Gastrocnemius medialis (tissue), 4 donors: ENCODE results near the gene DMBT1. TPM values are rescaled to one million over a fixed set of nuclear protein-coding genes. Genes with fewer than 3 reads are reported as not detected.

Experiments
- ATAC-seq, 2 donors: fragments of 150-250 bp; one replicate each; pipeline ENCODE4 v1.9.1; 2016
- DNase-seq, 2 donors: peaks; one replicate each; pipeline ENCODE4 v3.0.0-alpha.2; 2019
- H3K27ac ChIP-seq, 4 donors: fragments of 200-600 bp; sonication (generic); 1 replicate in 1 of 4; 2 replicates in 3 of 4; pipeline ENCODE4 v1.5.1; 2016 to 2018; ENCODE audit warnings: mild to moderate bottlenecking in 2 of 4, moderate library complexity in 1 of 4
- H3K27me3 ChIP-seq, 3 donors: fragments of 200-600 bp; sonication (generic) in 2 of 3; 1 replicate in 1 of 3; 2 replicates in 2 of 3; pipeline versions ENCODE4 v1.5.1 to v1.6.0; 2016 to 2019; ENCODE audit warnings: mild to moderate bottlenecking in 1 of 3, moderate library complexity in 1 of 3
- H3K36me3 ChIP-seq, 2 donors: fragments of 200-600 bp; sonication (generic) in 1 of 2; one replicate each; pipeline ENCODE4 v1.5.1; 2017 to 2018
- H3K4me1 ChIP-seq, 2 donors: fragments of 200-600 bp; sonication (generic) in 1 of 2; one replicate each; pipeline ENCODE4 v1.5.1; 2016 to 2017; ENCODE audit warnings: mild to moderate bottlenecking in 2 of 2
- H3K4me3 ChIP-seq, 4 donors: fragments of 200-600 bp; sonication (generic) in 3 of 4; 1 replicate in 1 of 4; 2 replicates in 3 of 4; pipeline ENCODE4 v1.5.1; 2016 to 2019; ENCODE audit warnings: mild to moderate bottlenecking in 2 of 4
- H3K9me3 ChIP-seq, 3 donors: fragments of 200-600 bp; sonication (generic) in 2 of 3; 1 replicate in 1 of 3; 2 replicates in 2 of 3; pipeline ENCODE4 v1.5.1; 2016 to 2019
- POLR2A ChIP-seq, 2 donors: fragments of 450-650 bp; IDR thresholded peaks; one replicate each; pipeline ENCODE4 v1.6.1; 2017; ENCODE audit warnings: antibody characterized with exemption in 2 of 2, mild to moderate bottlenecking in 2 of 2, moderate library complexity in 2 of 2
- in situ Hi-C, 4 donors: fragments of 200-750 bp; cut with MboI; loops; one replicate each; pipeline versions ENCODE4 v1.15.0 to v1.8.0; 2017; ENCODE audit warnings: low sequenced_read_pairs in 4 of 4
- intact Hi-C: fragments of 100-400 bp; cut with DNase I; formaldehyde crosslinking; loops from one replicate; pipeline ENCODE4 v1.15.1; 2023; ENCODE audit warnings: low total_unique reads
- total RNA-seq, 4 donors: library from RNA; depleted of rRNA; stranded (reverse); fragments of >200 nt; gene quantifications; one replicate each; pipeline versions ENCODE4 v1.1.0 to v1.2.3, GENCODE V29; 2016
- TF ChIP-seq, protein P1 (sequence below), 5 experiments: fragments of 450-650 bp in 3 of 5; fragments of 200-600 bp in 2 of 5; sonication (generic) in 2 of 5; IDR thresholded peaks in 4 of 5; conservative IDR thresholded peaks in 1 of 5; 1 replicate in 4 of 5; 2 replicates in 1 of 5; pipeline ENCODE4 v1.5.1; 2016 to 2019; ENCODE audit warnings: antibody characterized with exemption in 5 of 5, mild to moderate bottlenecking in 3 of 5, moderate library complexity in 3 of 5

Gene DMBT1
- total RNA-seq, 4 donors from 2014 or later, result 0.32 TPM; not detected in 3

DNA sequence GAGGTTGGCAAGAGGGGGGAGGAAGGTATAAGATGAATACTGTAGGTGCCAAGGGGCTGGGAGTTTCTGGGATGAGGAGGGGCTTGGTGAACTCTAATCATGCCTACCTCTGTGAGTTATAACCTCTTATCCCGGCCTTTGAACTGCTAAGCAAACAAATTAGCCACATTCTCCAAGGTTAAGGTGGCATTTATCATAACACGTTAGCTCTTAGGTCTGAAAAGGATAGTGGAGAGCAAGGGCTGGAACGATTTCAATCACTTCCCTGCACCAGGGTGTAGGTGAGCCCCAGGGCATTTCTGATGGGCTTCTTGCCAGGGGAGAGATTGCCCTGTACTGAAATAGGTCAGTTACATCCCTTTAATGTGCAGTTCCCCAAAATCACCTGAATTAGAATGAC lies 28.6 kb upstream of the DMBT1 start:
- no peaks in the 10 kb centered on the region for H3K36me3 ChIP-seq
- H3K27me3 ChIP-seq, result no peaks in the 10 kb centered on the region
- ATAC-seq (no peak), DNase-seq (no peak)
- intact Hi-C loops (no loop called here), in situ Hi-C loops (no loop called here)
- no peak overlapping the region for H3K27ac ChIP-seq
- H3K4me3 ChIP-seq, result no peak overlapping the region
- TF ChIP-seq, protein P1, sequence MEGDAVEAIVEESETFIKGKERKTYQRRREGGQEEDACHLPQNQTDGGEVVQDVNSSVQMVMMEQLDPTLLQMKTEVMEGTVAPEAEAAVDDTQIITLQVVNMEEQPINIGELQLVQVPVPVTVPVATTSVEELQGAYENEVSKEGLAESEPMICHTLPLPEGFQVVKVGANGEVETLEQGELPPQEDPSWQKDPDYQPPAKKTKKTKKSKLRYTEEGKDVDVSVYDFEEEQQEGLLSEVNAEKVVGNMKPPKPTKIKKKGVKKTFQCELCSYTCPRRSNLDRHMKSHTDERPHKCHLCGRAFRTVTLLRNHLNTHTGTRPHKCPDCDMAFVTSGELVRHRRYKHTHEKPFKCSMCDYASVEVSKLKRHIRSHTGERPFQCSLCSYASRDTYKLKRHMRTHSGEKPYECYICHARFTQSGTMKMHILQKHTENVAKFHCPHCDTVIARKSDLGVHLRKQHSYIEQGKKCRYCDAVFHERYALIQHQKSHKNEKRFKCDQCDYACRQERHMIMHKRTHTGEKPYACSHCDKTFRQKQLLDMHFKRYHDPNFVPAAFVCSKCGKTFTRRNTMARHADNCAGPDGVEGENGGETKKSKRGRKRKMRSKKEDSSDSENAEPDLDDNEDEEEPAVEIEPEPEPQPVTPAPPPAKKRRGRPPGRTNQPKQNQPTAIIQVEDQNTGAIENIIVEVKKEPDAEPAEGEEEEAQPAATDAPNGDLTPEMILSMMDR (IDR thresholded peaks at IDR 0.05 in 4 of 5, conservative IDR thresholded peaks at IDR 0.05 in 1 of 5), result no peak
- no peak for TF ChIP-seq POLR2A (IDR thresholded peaks at IDR 0.05)
- H3K4me1 ChIP-seq, result peaks cover 0 to 7% of the 10 kb centered on the region in 2 donors
- H3K9me3 ChIP-seq, result no peaks in the 10 kb centered on the region

GRCh38 chr10:122532601-122533296 lies 27.8 kb upstream of the DMBT1 start:
- H3K27ac ChIP-seq, result no peak overlapping the region
- DNase-seq, result no peak
- peaks cover 0 to 7% of the 10 kb centered on the region in 2 donors for H3K4me1 ChIP-seq
- TF ChIP-seq POLR2A (IDR thresholded peaks at IDR 0.05), result no peak
- TF ChIP-seq, protein P1 (IDR thresholded peaks at IDR 0.05 in 4 of 5, conservative IDR thresholded peaks at IDR 0.05 in 1 of 5), result no peak
- in situ Hi-C loops, result no loop called here
- H3K4me3 ChIP-seq, result no peak overlapping the region
- ATAC-seq, result no peak
- intact Hi-C loops, result no loop called here
- H3K9me3 ChIP-seq, result no peaks in the 10 kb centered on the region
- H3K36me3 ChIP-seq, result no peaks in the 10 kb centered on the region
- H3K27me3 ChIP-seq, result no peaks in the 10 kb centered on the region

DNA sequence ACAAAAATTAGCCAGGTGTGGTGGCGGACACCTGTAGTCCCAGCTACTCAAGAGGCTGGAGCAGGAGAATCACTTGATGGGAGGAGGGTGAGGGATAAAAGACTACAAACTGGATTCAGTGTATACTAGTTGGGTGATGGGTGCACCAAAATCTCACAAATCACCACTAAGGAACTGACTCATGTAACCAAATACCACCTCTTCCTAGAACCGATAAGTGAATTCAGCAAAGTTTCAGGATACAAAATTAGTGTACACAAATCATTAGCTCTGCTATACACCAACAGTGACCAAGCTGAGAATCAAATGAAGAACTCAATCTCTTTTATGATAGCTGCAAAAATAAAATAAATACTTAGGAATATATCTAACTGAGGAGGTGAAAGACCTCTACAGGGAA lies 23.0 kb upstream of the DMBT1 start:
- in situ Hi-C loops, result no loop called here
- Histone ChIP-seq H3K27me3 (no peaks in the 10 kb centered on the region), H3K4me1 (no peaks in the 10 kb centered on the region), H3K4me3 (no peak overlapping the region), H3K36me3 (no peaks in the 10 kb centered on the region), H3K9me3 (no peaks in the 10 kb centered on the region), H3K27ac (no peak overlapping the region)
- TF ChIP-seq, protein P1 (IDR thresholded peaks at IDR 0.05 in 4 of 5, conservative IDR thresholded peaks at IDR 0.05 in 1 of 5), result no peak
- TF ChIP-seq POLR2A (IDR thresholded peaks at IDR 0.05), result no peak
- intact Hi-C loops, result no loop called here
- ATAC-seq (no peak), DNase-seq (no peak)

GRCh38 chr10:122541541-122542002 lies 19.0 kb upstream of the DMBT1 start:
- no peak for DNase-seq
- H3K36me3 ChIP-seq, result no peaks in the 10 kb centered on the region
- ATAC-seq, result no peak
- intact Hi-C loops, result no loop called here
- no peak overlapping the region for H3K4me3 ChIP-seq
- in situ Hi-C loops, result no loop called here
- H3K4me1 ChIP-seq, result no peaks in the 10 kb centered on the region
- H3K9me3 ChIP-seq, result no peaks in the 10 kb centered on the region
- no peaks in the 10 kb centered on the region for H3K27me3 ChIP-seq
- TF ChIP-seq POLR2A (IDR thresholded peaks at IDR 0.05), result no peak
- TF ChIP-seq, protein P1 (IDR thresholded peaks at IDR 0.05 in 4 of 5, conservative IDR thresholded peaks at IDR 0.05 in 1 of 5), result no peak
- H3K27ac ChIP-seq, result no peak overlapping the region
